ENCODE measurements around the gene NBAS. TPM values are rescaled to one million over a fixed set of nuclear protein-coding genes. Genes with fewer than 3 reads are reported as not detected.

NBAS gene
- total and polyA plus RNA-seq, 2 of the 13 experiments (the other 11 are each of a cell fraction or from before 2014, with no cell fraction given) = 33.6 to 58.7 TPM

DNA sequence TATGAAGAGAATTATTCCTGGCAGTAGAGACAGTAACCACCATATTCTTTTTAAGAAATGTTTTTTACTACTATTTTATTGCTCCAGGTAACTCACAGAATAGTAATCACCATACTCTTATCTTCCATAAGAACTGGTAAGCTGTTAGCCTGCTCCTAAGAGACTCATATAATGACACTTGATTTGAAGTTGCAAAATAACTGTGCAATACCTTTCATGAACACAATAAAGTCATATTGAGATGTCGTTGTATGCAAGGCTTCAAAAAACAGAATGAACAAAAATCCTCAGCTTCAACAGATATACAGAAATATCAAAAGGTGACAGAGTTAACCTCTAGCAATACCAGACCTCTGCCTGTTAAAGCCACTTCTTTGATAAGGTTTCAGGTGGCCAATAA, 360.1 kb downstream of the NBAS start (continued):
- TF ChIP-seq, protein P1, sequence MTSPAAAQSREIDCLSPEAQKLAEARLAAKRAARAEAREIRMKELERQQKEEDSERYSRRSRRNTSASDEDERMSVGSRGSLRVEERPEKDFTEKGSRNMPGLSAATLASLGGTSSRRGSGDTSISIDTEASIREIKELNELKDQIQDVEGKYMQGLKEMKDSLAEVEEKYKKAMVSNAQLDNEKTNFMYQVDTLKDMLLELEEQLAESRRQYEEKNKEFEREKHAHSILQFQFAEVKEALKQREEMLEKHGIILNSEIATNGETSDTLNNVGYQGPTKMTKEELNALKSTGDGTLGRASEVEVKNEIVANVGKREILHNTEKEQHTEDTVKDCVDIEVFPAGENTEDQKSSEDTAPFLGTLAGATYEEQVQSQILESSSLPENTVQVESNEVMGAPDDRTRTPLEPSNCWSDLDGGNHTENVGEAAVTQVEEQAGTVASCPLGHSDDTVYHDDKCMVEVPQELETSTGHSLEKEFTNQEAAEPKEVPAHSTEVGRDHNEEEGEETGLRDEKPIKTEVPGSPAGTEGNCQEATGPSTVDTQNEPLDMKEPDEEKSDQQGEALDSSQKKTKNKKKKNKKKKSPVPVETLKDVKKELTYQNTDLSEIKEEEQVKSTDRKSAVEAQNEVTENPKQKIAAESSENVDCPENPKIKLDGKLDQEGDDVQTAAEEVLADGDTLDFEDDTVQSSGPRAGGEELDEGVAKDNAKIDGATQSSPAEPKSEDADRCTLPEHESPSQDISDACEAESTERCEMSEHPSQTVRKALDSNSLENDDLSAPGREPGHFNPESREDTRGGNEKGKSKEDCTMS (CRISPR knock-in tag; conservative IDR thresholded peaks at IDR 0.05) = no peak
- no peak for TF ChIP-seq RAD51 (IDR thresholded peaks at IDR 0.05; ENCODE audit: borderline replicate concordance)

DNA sequence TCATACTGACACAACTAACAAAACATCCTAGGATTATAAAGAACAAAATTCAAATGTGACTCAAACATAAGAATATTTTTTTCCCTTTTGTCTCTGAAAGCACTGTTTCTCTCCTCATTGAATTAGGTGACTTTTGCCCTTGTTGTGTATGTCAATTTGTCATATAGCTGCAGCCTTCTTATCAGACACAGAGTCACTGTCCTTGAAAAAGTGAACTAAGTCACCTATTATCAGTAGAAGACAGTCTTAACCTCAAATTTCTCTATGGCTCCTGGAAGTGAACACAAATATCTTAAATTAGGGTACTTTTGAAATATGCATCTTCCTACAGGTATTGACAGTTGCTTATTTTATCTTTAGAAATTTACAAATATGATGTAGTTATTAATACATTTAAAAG, 360.6 kb downstream of the NBAS start:
- Histone ChIP-seq H3K9me3 (ENCODE audit: low read length) (no peaks in the 10 kb centered on the region), H3K9ac (ENCODE audit: insufficient read depth, low read depth, low read length) (no peak overlapping the region), H3K27me3 (ENCODE audit: control insufficient read depth in 1 of 2, insufficient read depth in 2 of 2, low read length in 2 of 2) (no peaks in the 10 kb centered on the region), H2AFZ (ENCODE audit: low read length) (no peak overlapping the region), H3K79me2 (ENCODE audit: insufficient read depth, low read length) (no peaks in the 10 kb centered on the region), H3K4me1 (ENCODE audit: insufficient read depth, low read length) (0 out of 2 replicates have a peak, but pooled peaks cover 4% of the 10 kb centered on the region), H3K27ac (ENCODE audit: extremely low read length, insufficient read depth, low read length) (no peak overlapping the region), H4K20me1 (ENCODE audit: insufficient read depth, low read length) (no peaks in the 10 kb centered on the region), H3K4me2 (ENCODE audit: low read depth, low read length) (no peak overlapping the region), H3K4me3 (replicated peaks in 1 of 3; ENCODE audit: insufficient read depth in 1 of 3, low read depth in 2 of 3, low read length in 3 of 3) (no peak overlapping the region), H3K36me3 (replicated peaks in 1 of 2; ENCODE audit: control insufficient read depth in 1 of 2, insufficient read depth in 2 of 2, low read length in 2 of 2) (no peaks in the 10 kb centered on the region; a peak in 1 of 5 replicates)
- intact Hi-C loops (cut with micrococcal nuclease; ENCODE audit: unreplicated experiment) (no loop called here), in situ Hi-C loops (cut with HindIII; ENCODE audit: extremely low pct_ligation_motif_present, low pct_unique_long_range_greater_than_20kb) (no loop called here)
- POLR2A ChIA-PET = no interaction called here
- CTCF ChIA-PET (ENCODE audit: low intra/inter-chr PET ratio, low total read pairs) = no interaction called here
- FAIRE-seq = no peak
- ATAC-seq = no peak
- BruUV-seq (replicated peaks) = no TSS peak
- DNase-seq (ENCODE audit: low spot score) = no peak
- no peak for TF ChIP-seq CCAR2 (optimal IDR thresholded peaks at IDR 0.05; ENCODE audit: low read depth, low read length)
- TF ChIP-seq, protein P2, sequence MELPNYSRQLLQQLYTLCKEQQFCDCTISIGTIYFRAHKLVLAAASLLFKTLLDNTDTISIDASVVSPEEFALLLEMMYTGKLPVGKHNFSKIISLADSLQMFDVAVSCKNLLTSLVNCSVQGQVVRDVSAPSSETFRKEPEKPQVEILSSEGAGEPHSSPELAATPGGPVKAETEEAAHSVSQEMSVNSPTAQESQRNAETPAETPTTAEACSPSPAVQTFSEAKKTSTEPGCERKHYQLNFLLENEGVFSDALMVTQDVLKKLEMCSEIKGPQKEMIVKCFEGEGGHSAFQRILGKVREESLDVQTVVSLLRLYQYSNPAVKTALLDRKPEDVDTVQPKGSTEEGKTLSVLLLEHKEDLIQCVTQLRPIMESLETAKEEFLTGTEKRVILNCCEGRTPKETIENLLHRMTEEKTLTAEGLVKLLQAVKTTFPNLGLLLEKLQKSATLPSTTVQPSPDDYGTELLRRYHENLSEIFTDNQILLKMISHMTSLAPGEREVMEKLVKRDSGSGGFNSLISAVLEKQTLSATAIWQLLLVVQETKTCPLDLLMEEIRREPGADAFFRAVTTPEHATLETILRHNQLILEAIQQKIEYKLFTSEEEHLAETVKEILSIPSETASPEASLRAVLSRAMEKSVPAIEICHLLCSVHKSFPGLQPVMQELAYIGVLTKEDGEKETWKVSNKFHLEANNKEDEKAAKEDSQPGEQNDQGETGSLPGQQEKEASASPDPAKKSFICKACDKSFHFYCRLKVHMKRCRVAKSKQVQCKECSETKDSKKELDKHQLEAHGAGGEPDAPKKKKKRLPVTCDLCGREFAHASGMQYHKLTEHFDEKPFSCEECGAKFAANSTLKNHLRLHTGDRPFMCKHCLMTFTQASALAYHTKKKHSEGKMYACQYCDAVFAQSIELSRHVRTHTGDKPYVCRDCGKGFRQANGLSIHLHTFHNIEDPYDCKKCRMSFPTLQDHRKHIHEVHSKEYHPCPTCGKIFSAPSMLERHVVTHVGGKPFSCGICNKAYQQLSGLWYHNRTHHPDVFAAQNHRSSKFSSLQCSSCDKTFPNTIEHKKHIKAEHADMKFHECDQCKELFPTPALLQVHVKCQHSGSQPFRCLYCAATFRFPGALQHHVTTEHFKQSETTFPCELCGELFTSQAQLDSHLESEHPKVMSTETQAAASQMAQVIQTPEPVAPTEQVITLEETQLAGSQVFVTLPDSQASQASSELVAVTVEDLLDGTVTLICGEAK (IDR thresholded peaks at IDR 0.05) = no peak
- TF ChIP-seq, protein P2 (CRISPR knock-in tag; IDR thresholded peaks at IDR 0.05) = no peak
- TF ChIP-seq NCOA2 (CRISPR knock-in tag; IDR thresholded peaks at IDR 0.05) = no peak
- no peak for TF ChIP-seq TBP (CRISPR knock-in tag; IDR thresholded peaks at IDR 0.05)
- no peak for TF ChIP-seq ZNF780A (CRISPR knock-in tag; IDR thresholded peaks at IDR 0.05)
- TF ChIP-seq MBD4 (IDR thresholded peaks at IDR 0.05; ENCODE audit: borderline replicate concordance, low read length) = no peak
- TF ChIP-seq MIXL1 (CRISPR knock-in tag; IDR thresholded peaks at IDR 0.05) = no peak
- TF ChIP-seq ZNF496 (CRISPR knock-in tag; IDR thresholded peaks at IDR 0.05; ENCODE audit: insufficient replicate concordance) = no peak
- no peak for TF ChIP-seq HNF4G (IDR thresholded peaks at IDR 0.05; ENCODE audit: borderline replicate concordance, low read depth, low read length)
- no peak for TF ChIP-seq HNF4G (CRISPR knock-in tag; IDR thresholded peaks at IDR 0.05; ENCODE audit: borderline replicate concordance, low read depth)
- no peak for TF ChIP-seq CENPT (CRISPR knock-in tag; IDR thresholded peaks at IDR 0.05; ENCODE audit: low read depth)
- no peak for TF ChIP-seq HDAC2 (CRISPR knock-in tag; IDR thresholded peaks at IDR 0.05)

All from HepG2 (cell line).